Upper lobe of left lung (tissue), 6 donors: ENCODE measurements around the gene ALS2CL. TPM values are rescaled to one million over a fixed set of nuclear protein-coding genes. Genes with fewer than 3 reads are reported as not detected.

ENCODE experiments used
- ATAC-seq, 2 donors: fragments of 200-7000 bp; cut with Tn5 transposase; one replicate each; pipeline ENCODE4 v1.9.1; 2022; ENCODE audit warnings: mild to moderate bottlenecking in 2 of 2, moderate library complexity in 2 of 2; ENCODE audit not compliant: low FRiP score in 2 of 2
- DNase-seq, 2 donors: peaks; one replicate each; pipeline ENCODE4 v3.0.0-alpha.2; 2019 to 2020
- H3K27ac ChIP-seq, 4 donors: fragments of 200-600 bp; sonication (generic); one replicate each; pipeline ENCODE4 v1.5.1; 2016 to 2019
- H3K27me3 ChIP-seq, 4 donors: fragments of 200-600 bp; sonication (generic); one replicate each; pipeline ENCODE4 v1.5.1; 2017 to 2019
- H3K36me3 ChIP-seq, 4 donors: fragments of 200-600 bp; sonication (generic); one replicate each; pipeline ENCODE4 v1.5.1; 2016 to 2019
- H3K4me1 ChIP-seq, 4 donors: fragments of 200-600 bp; sonication (generic); one replicate each; pipeline ENCODE4 v1.5.1; 2018 to 2019
- H3K4me3 ChIP-seq, 4 donors: fragments of 200-600 bp; sonication (generic); one replicate each; pipeline ENCODE4 v1.5.1; 2017 to 2019; ENCODE audit warnings: mild to moderate bottlenecking in 2 of 4, moderate library complexity in 1 of 4
- H3K9me3 ChIP-seq, 4 donors: fragments of 200-600 bp; sonication (generic); one replicate each; pipeline ENCODE4 v1.5.1; 2018 to 2019
- EP300 ChIP-seq, 4 donors: sonication (generic); formaldehyde crosslinking; IDR thresholded peaks; one replicate each; pipeline ENCODE4 v1.5.1; 2017; ENCODE audit warnings: antibody characterized with exemption in 4 of 4, control low read depth in 2 of 4
- POLR2A ChIP-seq, 4 donors: fragments of 450-650 bp; IDR thresholded peaks; one replicate each; pipeline ENCODE4 v1.5.1; 2016 to 2017; ENCODE audit warnings: antibody characterized with exemption in 4 of 4, mild to moderate bottlenecking in 2 of 4
- POLR2AphosphoS5 ChIP-seq, 2 donors: sonication (generic); formaldehyde crosslinking; IDR thresholded peaks; one replicate each; pipeline ENCODE4 v1.5.1; 2017; ENCODE audit warnings: antibody characterized with exemption in 2 of 2
- WGBS, 2 donors: methylation state at CpG; one replicate each; pipeline ENCODE4 v1.1.5; 2017 to 2018; 5-methylcytosine and 5-hydroxymethylcytosine counted together
- small RNA-seq, 4 donors: library from RNA; depleted of rRNA; stranded (forward); fragments of <200 nt; gene quantifications; one replicate each; pipeline ENCODE3, GENCODE V24; 2016
- total RNA-seq, 6 donors: library from RNA; depleted of rRNA in 4 of 6; stranded (reverse); fragments of >200 nt in 4 of 6; gene quantifications; one replicate each; pipeline versions ENCODE4 v1.1.0 to v1.2.1, GENCODE V29; 2016 to 2021
- TF ChIP-seq, protein P1 (sequence below), 6 experiments: fragments of 450-650 bp in 4 of 6; fragments of 200-600 bp in 2 of 6; sonication (generic) in 2 of 6; IDR thresholded peaks; one replicate each; pipeline ENCODE4 v1.5.1; 2016 to 2019; ENCODE audit warnings: antibody characterized with exemption in 6 of 6
- donor health status: DM: no; HTN: no; CAD: no; lungs with moderate emphysema.
- donor health status: DM: no; HTN: yes; CAD: no; lungs with severe emphysema.

ALS2CL gene
- total RNA-seq, 6 donors from 2014 or later, result 54.2 to 299 (median 66.9) TPM

DNA sequence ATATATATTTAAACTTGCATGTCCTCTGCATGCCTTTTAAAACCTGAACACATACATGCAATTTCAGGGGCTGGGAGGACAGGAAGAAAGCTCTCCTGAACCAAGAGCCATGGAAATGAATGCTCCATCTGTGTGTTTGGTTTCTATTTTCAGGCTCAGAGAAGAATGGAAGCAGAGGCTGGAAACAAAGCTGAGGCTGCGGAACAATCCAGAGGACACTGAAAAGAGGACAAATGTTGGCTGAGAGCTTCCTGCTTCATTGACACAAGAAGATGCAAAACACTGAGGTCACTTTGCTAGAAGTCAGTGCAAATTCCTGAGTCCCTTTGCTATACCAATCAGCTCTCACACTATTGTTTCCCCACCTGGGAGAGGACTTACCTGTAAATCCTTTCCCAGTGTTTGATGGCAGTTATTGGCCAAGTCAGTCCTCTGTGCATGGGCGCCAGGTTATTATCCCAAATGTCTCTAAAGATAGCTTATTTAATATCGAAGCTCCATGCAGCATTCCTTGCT, 68.4 kb downstream of the ALS2CL start:
- H3K4me1 ChIP-seq, result peaks cover 7 to 11% (median 8%) of the 10 kb centered on the region in 4 donors
- no peaks in the 10 kb centered on the region for H3K9me3 ChIP-seq
- TF ChIP-seq POLR2AphosphoS5 (IDR thresholded peaks at IDR 0.05) (no peak), POLR2A (IDR thresholded peaks at IDR 0.05) (no peak), EP300 (IDR thresholded peaks at IDR 0.05) (no peak)
- TF ChIP-seq, protein P1, sequence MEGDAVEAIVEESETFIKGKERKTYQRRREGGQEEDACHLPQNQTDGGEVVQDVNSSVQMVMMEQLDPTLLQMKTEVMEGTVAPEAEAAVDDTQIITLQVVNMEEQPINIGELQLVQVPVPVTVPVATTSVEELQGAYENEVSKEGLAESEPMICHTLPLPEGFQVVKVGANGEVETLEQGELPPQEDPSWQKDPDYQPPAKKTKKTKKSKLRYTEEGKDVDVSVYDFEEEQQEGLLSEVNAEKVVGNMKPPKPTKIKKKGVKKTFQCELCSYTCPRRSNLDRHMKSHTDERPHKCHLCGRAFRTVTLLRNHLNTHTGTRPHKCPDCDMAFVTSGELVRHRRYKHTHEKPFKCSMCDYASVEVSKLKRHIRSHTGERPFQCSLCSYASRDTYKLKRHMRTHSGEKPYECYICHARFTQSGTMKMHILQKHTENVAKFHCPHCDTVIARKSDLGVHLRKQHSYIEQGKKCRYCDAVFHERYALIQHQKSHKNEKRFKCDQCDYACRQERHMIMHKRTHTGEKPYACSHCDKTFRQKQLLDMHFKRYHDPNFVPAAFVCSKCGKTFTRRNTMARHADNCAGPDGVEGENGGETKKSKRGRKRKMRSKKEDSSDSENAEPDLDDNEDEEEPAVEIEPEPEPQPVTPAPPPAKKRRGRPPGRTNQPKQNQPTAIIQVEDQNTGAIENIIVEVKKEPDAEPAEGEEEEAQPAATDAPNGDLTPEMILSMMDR (IDR thresholded peaks at IDR 0.05), result no peak
- no peaks in the 10 kb centered on the region for H3K36me3 ChIP-seq
- H3K4me3 ChIP-seq, result no peak overlapping the region
- H3K27ac ChIP-seq, result no peak overlapping the region
- H3K27me3 ChIP-seq, result no peaks in the 10 kb centered on the region
- DNase-seq (no peak), ATAC-seq (no peak)
- WGBS, 2 donors, result 89 to 93% methylated on average over 3 of the region's 3 CpGs

DNA sequence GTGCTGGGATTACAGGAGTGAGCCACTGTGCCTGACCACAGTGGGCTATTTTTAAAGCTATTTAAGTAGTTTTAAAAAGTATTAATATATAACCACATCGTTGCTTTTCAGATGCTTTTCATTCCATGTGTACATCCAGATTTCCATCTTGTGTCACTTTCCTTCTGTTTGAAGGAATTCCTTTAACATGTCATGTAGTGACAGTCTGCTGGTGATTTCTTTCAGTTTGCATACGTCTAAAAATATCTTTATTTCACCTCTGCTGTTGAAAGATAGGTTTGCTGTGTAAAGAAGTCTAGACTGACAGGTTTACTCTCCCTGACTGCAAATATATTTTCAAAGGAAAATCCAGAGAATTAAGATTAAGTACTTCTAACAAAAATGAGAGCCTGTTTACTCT, 68.9 kb downstream of the ALS2CL start:
- Histone ChIP-seq H3K4me1 (peaks cover 2 to 6% (median 2%) of the 10 kb centered on the region in 4 donors), H3K4me3 (no peak overlapping the region), H3K27me3 (no peaks in the 10 kb centered on the region), H3K27ac (no peak overlapping the region), H3K9me3 (no peaks in the 10 kb centered on the region), H3K36me3 (no peaks in the 10 kb centered on the region)
- TF ChIP-seq EP300 (IDR thresholded peaks at IDR 0.05) (no peak), POLR2A (IDR thresholded peaks at IDR 0.05) (no peak)
- ATAC-seq (no peak), DNase-seq (no peak)
- WGBS, 2 donors, result 49 to 52% methylated on average over 2 of the region's 2 CpGs

DNA sequence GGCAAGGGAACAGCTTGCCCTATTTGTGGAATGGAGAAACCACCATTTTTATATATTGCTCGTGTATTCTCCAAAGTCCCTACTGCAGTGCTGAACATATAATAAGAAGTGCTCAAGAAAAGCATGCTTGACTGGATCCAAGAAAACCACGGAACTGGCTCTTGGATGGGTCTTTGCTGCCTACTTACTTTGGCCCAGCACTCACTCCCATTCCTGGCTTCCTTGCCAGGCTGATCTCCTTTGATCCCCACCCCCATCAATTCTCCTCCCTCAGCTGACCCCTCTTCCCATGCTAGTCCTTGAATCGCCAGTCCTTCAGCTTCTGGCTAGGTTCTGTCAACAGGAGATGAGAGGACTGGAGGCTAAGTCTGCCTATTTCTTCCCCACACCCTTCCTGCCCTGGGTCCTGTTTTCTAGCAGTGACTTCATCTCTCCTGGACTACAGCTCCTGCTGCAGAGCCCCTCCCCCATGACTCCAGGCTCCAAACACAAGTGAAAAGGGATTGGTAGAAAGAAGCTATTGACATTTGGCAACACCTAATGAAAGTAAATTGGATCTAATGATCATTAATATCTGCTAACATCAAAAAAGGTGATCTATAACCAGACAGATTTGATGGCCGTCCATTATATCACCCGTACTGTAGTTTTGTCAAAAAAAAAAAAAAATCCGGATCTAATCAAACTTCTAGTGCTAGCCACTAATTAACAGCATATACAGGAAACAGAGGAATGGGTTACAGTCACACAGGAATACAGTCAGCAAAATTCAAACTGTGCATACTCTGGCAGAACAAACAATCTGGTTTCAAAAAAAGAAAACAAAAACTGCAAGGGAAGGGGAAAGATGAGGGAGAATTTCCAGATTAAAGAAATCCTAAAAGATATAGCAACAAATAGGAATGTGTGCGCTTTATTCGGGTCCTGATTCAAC, 73.4 kb downstream of the ALS2CL start:
- H3K27me3 ChIP-seq, result no peaks in the 10 kb centered on the region
- DNase-seq (no peak), ATAC-seq (peak in 1 of 2 donors; percentile 34)
- no peak overlapping the region for H3K4me3 ChIP-seq
- no peaks in the 10 kb centered on the region for H3K9me3 ChIP-seq
- TF ChIP-seq, protein P1 (IDR thresholded peaks at IDR 0.05), result no peak
- TF ChIP-seq EP300 (IDR thresholded peaks at IDR 0.05) (no peak), POLR2AphosphoS5 (IDR thresholded peaks at IDR 0.05) (no peak), POLR2A (IDR thresholded peaks at IDR 0.05) (no peak)
- H3K36me3 ChIP-seq, result no peaks in the 10 kb centered on the region
- WGBS, 2 donors, result 50 to 59% methylated on average over 8 of the region's 8 CpGs
- no peak overlapping the region for H3K27ac ChIP-seq
- no peaks in the 10 kb centered on the region for H3K4me1 ChIP-seq

Small RNA genes lying within 50 kb of the gene (small RNA-seq; reads per million reads assigned to genes)
- 0 reads per million in 4 donors for gene RF00591

Other genes starting within 250 kb of the ALS2CL start
- 10 to 100 TPM in 3 of 6 donors, 1 to 10 TPM in 3; 3.3 to 85.9 (median 12.5) TPM for gene LTF, start 228.8 kb downstream of the ALS2CL start, total RNA-seq
- not detected for gene RTP3, start 195.7 kb downstream of the ALS2CL start, total RNA-seq
- 1 to 10 TPM; 1.1 to 4.2 (median 1.5) TPM for gene LRRC2, start 127.4 kb downstream of the ALS2CL start, total RNA-seq
- not detected for gene FAM240A, start 81.2 kb downstream of the ALS2CL start, total RNA-seq
- 1 to 10 TPM in 3 of 6 donors, under 1 TPM in 2, not detected in 1; 0.49 to 2.1 (median 1.2) TPM for gene TMIE, start 7.7 kb upstream of the ALS2CL start, total RNA-seq
- 1 to 10 TPM in 1 of 6 donors, under 1 TPM in 5; 0.10 to 4.2 (median 0.40) TPM for gene PRSS50, start 24.2 kb upstream of the ALS2CL start, total RNA-seq
- gene MYL3, start 169.8 kb upstream of the ALS2CL start, total RNA-seq, result 1 to 10 TPM; 1.2 to 6.3 (median 2.6) TPM
- gene PTH1R, start 184.0 kb upstream of the ALS2CL start, total RNA-seq, result 10 to 100 TPM in 4 of 6 donors, 1 to 10 TPM in 2; 2.6 to 48.2 (median 16.2) TPM